NCI-H2171 treated with DMSO at 0.1 percent for 48 hours (cell line): ENCODE data around the gene PEX13.
A peak's percentile ranks its signal among the peaks of the same experiment; 100 is the strongest.

Source experiments
- DNase-seq: peaks from one replicate; lab custom pipeline; 2025; lab: John Stamatoyannopoulos, UW

Gene PEX13

GRCh38 chr2:61065714-61066709 lies 48.5 kb downstream of the PEX13 start, which contains the start of gene SANBR:
Gene SANBR (plus strand): TSS chr2:61065871. CDS start chr2:61070351, 4,480 bp downstream.
- DNase-seq: peak; percentile 92

- DNase-seq: no peak
These were observed 56.6 kb downstream of the PEX13 start for GRCh38 chr2:61074100-61074499.

GRCh38 chr2:61085883-61086282 lies 68.4 kb downstream of the PEX13 start:
- no peak for DNase-seq

GRCh38 chr2:61089797-61090196 lies 72.3 kb downstream of the PEX13 start:
- DNase-seq: no peak

GRCh38 chr2:61090386-61090921 lies 72.9 kb downstream of the PEX13 start:
- no peak for DNase-seq

GRCh38 chr2:61091485-61091884 lies 74.0 kb downstream of the PEX13 start:
- DNase-seq: no peak

- no peak for DNase-seq
These were observed 78.9 kb downstream of the PEX13 start for GRCh38 chr2:61096438-61096837.

- no peak for DNase-seq
These were observed 83.3 kb downstream of the PEX13 start for GRCh38 chr2:61100801-61101200.
